ENCODE results near the gene PTPRD.

GRCh38 chr9:8447601-8448000 lies 2165.2 kb downstream of the PTPRD start:
- TF ChIP-seq CTCF (tag by site-specific recombination; IDR thresholded peaks at IDR 0.05) (no peak), ZNF777 (tag by site-specific recombination; IDR thresholded peaks at IDR 0.05; ENCODE audit: borderline replicate concordance) (no peak), ZNF596 (tag by site-specific recombination; IDR thresholded peaks at IDR 0.05) (no peak), ZBTB10 (tag by site-specific recombination; IDR thresholded peaks at IDR 0.05) (no peak), BCL11A (tag by site-specific recombination; IDR thresholded peaks at IDR 0.05; ENCODE audit: low read depth) (no peak), ZSCAN18 (tag by site-specific recombination; IDR thresholded peaks at IDR 0.05) (no peak), ZNF416 (tag by site-specific recombination; IDR thresholded peaks at IDR 0.05) (no peak), ZNF518A (tag by site-specific recombination; conservative IDR thresholded peaks at IDR 0.05; ENCODE audit: low read depth) (no peak), ZNF426 (tag by site-specific recombination; IDR thresholded peaks at IDR 0.05) (no peak)
